CD4-positive, alpha-beta T cell treated with Interleukin-4 for 4 hours (primary cell): ENCODE results near the gene AQP11.
"Not testable (repeated sequence)": the region's sequence is repeated elsewhere in the genome, so short reads cannot be mapped to it uniquely, and the experiment has no call there.

Experiments
- DNase-seq: peaks from one replicate; pipeline ENCODE4 v3.0.0-alpha.2; 2020

The AQP11 gene, protein sequence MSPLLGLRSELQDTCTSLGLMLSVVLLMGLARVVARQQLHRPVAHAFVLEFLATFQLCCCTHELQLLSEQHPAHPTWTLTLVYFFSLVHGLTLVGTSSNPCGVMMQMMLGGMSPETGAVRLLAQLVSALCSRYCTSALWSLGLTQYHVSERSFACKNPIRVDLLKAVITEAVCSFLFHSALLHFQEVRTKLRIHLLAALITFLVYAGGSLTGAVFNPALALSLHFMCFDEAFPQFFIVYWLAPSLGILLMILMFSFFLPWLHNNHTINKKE

DNA sequence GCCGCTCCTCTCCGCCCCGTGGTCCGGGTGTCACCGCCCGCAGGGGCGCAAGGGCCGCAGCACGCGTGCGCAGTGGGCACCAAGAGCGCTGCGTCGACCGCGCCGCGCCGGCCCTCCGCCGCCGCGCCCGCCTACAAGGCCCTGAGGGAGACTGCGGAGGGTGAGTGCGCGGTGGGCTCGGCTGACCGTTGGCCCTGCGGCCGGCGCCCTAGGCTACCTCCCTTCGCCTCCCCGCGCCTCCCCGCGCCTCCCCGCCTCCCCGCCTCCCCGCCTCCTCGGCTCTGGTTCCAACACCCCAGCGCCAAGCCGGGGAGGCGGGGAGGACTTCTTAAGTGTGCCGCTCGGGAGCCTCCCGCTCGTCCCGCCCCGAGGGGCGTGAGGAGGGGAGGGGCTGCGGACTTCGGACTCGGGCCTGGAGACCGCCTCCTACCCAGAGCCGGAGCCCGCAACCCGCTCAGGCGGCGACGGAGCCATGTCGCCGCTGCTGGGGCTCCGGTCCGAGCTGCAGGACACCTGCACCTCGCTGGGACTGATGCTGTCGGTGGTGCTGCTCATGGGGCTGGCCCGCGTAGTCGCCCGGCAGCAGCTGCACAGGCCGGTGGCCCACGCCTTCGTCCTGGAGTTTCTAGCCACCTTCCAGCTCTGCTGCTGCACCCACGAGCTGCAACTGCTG is at the start of gene AQP11:
TSS of gene AQP11 (plus strand) at position 433 of the 673 bp plus-strand sequence. CDS start at position 473, 40 bp downstream.
- DNase-seq = peak; percentile 33

DNA sequence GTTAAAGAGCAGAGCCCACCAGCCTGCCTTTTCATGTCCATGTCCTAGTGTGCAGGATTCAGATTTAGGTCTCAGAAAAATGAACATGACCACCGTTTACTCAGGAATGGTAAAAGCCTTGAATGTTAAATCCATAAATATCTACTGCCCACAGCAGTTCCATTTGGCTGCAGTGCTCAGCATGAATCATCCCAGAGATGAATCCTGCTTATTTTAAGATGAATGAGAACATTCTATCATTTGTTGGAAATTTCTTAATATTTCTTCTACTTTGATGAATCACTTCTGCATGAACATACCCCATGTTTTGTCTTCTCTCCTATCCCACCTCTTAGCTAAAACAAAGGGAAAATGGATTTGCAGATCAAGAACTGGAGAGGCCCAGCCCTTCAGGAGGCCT is 47.5 kb upstream of the AQP11 start:
- no peak for DNase-seq

DNA sequence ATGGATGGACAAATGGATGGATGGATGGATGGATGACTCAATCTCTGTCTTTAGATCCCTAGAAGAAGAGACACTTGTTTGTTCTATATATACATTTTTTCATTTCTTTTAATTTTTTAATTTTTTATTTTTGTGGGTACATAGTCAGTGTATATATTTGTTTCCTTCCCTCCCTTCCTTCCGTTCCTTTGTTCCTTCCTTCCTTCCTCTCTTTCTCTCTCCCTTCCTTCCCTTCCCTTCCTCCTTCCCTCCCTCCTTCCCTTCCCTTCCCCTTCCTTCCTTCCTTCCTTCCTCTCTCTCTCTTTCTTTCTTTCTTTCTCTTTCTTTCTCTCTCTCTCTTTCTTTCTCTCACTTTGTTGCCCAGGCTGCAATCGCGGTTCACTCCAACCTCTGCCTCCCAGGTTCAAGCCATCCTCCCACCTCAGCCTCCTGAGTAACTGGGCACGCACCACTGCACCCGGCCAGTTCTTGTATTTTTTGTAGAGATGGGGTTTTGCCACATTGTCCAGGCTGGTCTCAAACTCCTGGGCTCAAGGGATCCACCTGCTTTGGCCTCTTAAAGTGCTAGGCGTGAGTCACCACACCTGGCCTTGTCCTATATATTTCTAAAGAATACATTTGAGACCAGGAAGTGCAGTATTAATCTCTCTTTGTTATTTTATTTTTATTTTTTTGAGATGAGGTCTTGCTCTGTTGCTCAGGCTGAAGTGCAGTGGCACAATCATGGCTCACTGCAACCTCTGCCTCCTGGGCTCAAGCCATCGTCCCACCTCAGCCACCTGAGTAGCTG is 42.5 kb upstream of the AQP11 start:
- no peak for DNase-seq

DNA sequence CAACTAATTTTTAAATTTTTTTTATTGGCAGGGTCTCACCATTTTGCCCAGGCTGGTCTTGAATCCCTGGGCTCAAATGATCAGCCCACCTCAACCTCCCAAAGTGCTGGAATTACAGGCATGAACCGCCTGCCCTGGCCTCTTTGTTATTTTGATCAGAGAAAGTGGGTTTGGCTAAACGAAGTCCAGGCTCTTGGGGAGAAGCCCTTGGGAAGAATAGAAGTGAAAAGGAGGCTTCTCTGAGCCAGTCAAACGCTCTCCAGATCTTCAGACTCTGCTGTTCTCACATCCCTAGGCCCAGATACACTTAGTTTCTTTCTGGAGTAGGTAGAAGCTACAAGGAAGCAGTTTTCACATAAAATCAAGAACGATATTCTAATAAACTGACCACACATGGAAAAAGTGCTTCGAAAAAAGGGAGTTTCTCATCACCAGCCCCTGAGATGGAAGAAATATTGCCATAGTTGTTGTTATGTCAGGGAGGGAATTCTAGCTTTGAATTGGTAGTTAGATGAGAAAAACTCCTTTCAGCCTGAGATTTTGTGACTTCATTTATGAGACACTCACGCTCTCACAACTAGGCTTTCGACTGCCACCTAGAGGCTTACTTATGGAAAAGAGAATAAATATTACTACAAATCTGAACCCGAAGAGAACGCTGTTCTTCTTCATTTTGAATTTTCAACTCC is 41.7 kb upstream of the AQP11 start:
- DNase-seq = peak; percentile 49

DNA sequence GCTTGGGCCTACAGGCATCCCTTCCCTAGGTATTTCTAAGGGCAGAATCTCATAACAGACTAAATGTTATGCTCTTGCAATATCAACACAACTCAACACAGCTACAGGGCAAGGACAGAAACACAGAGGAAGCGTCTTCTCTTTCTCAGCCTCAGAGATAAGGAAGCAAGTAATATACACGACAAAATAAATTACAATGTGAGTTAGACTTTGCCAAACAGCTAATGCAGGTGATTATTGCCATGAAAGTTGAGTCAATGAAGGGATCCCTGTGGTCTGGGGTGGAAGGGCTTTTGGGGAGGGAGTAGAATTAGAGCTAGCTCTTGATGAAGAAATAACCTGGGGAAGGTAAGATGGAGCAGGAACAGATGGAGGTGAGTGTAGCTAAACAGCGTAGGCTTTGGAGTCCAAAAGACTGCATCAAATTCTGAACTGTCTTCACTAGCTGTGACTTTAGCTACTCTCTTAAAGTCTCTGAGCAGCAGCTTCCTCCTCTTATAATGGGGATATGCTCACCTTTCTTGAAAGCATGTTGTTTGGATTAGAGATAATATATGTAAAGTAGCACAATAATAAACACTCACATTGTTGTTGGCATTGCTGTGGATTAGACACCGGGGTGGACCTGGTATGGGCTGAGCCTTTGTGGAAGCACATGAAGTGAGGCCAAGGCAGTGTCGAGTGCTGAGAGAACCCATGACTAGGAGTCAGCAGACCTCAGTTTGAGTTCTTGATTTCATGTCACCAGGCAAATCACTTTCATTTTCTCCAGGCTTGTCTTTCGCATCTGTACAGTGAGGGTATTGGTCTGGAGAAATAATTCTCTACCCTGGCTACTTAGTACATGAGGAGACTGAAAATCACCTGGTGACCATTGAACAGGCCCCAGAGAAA is 41.0 kb upstream of the AQP11 start:
- no peak for DNase-seq

DNA sequence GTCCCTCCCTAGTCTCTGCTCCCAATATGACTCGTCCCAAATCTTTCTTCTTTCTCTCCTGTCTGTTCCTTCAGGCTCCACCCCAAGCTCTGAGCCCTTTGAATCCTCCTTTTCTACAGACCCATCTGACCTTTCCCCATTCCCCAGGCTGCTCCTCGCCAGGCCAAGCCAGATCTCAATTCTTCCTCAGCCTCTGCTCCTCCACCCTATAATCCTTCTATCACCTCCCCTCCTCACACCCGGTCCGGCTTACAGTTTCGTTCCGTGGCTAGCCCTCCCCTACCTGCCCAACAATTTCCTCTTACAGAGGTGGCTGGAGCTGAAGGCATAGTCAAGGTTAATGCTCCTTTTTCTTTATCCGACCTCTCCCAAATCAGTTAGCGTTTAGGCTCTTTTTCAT is 38.3 kb upstream of the AQP11 start:
- not testable (repeated sequence) for DNase-seq

DNA sequence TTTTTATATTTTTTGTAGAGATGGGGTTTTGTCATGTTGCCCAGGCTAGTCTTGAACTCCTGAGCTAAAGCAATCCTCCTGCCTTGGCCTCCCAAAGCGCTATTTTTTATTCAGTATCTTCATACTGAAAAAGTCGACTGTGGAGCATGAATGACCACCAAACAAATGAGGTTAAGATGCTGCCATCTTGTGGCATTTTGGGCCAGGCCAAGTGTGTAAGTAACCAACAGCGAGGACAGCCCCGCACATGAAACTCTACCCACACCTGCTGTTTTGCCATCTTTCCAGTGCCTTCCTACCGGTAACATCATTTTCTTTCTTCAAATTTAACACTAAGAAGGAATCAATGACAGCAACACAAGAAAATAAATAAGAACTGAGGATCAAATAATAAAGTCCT is 32.2 kb upstream of the AQP11 start:
- no peak for DNase-seq

DNA sequence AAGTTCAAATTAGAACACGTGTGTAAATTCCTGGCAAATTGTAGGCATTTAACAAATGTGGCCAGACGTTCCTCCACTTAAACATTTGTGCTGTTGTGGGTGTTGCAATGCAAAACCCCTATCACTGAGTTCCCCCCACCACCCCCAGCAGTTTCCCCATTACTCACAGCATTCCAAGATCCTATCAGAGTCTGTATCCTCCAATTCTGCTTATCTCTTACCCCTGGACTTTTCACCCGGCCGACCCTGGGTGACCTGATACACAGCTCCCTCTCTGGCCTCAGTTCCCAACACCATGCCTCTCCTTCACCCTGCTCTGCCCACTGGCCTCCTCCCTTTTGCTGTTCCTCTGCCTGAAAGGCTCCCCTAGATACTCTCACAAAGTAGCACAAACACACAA is 31.4 kb upstream of the AQP11 start:
- no peak for DNase-seq

DNA sequence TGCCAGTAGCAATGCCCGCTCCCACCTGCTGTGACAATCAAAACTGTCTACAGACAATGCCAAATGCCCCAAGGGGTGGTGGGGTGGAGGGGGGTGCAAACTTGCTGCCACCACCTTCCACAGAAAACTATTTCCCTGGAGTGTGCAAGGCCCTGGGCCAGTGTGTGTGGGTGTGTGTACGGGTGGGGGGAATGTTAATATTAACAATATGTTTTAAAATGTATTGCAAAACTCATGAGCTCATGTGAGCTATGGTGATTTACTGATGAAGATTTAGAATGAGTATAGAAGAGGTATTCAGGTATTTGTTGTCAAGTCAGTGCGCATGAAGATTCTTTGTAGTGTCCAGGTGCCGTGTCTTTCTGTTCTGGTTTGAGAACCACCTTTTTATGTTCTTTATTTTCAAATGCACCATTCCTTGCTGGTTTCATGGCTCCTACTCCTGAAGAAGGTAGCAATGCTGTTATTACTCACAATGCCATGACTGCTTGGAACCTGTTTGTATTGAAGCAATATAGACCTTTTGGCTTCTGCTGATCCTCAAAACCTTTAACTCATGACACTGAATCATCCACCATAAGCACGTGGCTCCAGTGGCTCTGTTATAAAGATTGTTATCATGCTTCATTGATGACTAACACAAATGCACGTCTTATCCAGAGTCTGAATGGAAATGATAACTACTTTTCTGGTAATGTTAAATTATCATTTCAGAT is 29.9 kb upstream of the AQP11 start:
- DNase-seq = no peak

DNA sequence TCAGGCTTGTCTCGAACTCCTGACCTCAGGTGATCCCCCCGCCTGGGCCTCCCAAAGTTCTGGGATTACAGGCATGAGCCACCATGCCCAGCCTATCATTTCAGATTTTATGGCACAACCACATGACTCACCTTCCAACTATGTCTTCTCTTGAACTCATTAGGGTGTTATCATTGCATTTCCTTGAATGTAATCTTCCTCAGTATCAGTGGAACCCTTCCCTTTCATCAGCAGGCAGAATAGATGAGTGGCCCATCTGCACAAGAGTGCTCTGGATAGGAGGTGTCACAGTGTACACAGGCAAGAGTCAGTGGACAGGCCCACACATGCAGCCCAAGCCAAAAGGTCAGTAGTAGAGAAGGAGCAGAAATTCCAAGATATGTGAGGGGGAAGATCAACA is 29.1 kb upstream of the AQP11 start:
- DNase-seq = no peak

DNA sequence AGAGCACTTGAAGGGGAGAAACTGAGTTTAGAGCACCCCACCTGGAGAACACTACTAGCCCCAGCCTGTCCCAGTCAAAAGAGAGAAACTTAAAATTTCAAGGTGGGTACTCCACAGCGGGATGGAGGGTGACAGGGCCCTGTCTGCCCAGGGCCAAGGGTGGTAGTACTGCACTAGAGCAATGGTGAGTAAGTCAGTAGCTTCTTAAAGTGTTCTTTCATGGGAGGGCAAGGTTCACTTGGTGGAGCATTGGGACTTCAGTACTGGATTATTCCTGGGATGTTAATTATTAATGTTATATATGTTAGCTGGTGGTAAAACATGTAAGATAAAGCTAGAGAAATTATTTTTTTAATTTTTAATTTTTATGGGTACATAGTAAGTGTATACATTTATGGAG is 28.5 kb upstream of the AQP11 start:
- no peak for DNase-seq

DNA sequence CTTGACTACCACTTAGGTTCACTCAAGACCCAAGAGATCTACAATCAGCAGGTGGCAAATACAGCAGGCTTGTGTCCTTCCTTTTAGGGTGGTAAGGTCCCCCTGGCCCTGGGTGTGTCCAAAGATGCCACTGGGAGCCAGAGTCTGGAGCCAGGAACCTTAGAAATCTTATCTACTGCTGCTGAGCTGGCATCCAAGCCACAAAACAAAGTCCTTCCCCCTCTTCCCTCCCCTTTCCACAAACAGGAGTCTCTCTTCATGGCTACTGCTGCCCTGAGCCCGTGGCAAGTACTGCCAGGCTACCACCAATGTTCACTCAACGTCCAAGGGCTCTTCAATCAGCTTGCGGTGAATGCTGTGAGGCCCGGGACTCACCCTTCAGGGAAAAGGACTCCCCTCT is 21.4 kb upstream of the AQP11 start:
- no peak for DNase-seq

DNA sequence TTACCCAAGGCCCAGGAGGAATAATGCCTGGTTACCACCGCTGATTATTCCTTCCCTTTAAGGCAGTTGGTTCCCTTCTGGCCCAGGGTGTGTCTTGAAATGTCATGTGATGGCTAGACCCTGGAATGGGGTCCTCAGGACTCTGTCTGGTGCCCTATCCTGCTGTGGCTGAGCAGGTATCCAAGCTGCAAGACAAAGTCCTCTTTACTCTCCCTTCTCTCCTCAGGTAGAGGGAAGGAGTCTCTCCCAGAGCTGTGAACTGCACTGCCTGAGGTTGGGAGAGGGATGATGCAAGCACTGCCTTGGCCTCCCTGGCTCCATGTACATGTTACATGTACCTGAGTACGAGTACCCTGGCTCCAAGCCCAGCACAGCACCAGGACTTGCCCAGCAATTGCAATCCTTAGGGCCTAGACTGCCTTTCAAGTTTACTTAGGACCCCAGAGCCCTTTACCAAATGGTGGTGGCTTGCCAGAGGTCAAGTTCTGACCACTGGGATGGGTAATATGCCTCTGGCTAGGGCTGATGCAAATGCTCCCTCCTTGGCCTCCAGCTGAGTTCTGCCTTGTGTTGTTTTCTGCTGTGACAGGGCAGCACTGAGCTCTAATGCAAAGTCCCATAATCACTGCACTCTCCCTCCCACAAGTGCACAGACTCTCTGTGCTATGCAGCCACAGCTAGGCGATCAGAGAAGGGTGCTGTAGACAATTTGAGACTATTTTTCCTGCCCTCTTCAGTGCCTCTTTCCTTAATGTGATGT is 20.7 kb upstream of the AQP11 start:
- DNase-seq = no peak

DNA sequence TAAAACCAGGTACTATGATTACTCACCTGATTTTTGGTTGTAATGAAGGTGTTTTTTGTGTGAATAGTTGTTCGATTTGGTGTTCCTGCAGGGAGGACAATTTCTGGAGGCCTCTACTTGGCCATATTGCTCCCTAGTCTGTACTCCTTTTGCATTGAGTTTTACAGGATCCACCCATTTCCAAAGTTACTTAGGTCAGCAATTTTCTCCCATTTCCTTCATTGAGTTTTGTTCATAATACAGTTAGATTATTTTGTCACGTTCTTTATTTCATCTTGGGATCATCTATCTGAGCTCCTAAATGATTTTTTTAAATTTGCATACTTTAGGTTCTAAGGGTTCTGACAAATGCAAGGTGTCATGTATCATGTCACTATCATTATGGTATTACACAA is 20.1 kb upstream of the AQP11 start:
- no peak for DNase-seq

DNA sequence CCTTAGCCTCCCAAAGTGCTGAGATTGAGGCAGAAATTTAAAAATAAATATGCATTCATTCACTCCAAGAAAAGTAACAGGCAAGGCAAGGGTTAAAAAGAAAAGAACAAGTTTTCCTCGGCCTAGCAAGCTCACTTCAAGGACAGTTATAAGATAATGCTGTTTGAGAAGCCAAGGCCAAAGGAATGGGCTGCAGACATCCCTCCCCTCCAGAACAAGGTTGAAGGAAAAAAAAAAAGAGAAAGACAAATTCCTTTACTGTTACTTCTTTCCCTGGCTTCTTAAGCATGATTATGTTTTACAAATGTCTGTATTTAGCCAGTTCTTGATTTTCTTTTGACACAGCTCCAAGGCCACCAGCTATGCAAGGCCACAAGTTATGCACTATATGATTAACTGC is 18.9 kb upstream of the AQP11 start:
- not testable (repeated sequence) for DNase-seq

DNA sequence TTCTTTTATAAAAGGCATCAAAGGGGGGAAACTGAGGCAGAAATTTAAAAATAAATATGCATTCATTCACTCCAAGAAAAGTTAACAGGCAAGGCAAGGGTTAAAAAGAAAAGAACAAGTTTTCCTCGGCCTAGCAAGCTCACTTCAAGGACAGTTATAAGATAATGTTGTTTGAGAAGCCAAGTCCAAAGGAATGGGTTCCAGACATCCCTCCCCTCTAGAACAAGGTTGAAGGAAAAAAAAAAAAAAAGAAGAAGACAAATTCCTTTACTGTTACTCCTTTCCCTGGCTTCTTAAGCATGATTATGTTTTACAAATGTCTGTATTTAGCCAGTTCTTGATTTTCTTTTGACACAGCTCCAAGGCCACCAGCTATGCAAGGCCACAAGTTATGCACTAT is 14.3 kb upstream of the AQP11 start:
- not testable (repeated sequence) for DNase-seq

DNA sequence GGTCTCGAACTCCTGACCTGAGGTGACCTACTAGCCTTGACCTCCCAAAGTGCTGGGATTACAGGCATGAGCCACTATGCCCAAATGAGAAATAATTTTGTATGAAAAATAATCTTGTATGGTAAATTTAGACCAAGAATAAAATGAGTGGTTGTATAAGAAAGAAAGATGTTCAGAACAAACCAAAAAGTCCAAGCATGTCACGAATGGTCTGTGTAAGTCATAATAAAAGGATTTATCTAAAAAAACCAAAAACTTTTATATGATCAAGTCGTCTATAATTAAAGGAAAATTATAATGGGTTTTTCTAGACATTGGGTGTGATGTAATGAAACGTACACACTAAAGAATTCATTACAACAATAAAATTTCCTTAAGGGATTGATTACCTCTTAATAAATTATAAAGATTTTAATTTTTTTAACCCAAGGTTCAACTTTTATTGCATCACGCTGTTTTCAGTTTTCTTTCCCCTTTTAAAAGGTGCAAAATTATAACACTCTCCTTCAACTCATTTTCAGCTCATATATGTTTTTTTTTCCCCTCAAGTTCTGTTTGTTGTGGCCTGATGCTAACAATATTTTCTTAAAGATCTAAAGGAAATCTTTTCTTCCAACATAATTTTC is 8.9 kb upstream of the AQP11 start:
- DNase-seq = no peak

DNA sequence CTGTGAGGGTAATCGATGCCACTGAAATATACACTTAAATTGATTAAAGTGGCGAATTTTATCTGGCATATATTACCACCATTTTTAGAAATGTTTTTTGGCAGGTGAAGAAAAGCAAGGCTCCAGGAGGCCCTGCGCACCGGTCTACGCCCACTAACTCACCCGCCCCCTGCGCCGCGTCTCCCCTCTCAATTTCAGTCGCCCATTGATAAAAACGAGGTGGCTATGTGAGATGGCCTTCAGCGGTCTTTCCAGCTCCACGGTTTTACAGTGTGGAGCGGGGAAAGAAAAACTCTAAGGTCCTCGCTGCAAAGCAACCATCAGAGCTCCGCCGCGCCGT is 602 bp upstream of the AQP11 start:
- DNase-seq = no peak

DNA sequence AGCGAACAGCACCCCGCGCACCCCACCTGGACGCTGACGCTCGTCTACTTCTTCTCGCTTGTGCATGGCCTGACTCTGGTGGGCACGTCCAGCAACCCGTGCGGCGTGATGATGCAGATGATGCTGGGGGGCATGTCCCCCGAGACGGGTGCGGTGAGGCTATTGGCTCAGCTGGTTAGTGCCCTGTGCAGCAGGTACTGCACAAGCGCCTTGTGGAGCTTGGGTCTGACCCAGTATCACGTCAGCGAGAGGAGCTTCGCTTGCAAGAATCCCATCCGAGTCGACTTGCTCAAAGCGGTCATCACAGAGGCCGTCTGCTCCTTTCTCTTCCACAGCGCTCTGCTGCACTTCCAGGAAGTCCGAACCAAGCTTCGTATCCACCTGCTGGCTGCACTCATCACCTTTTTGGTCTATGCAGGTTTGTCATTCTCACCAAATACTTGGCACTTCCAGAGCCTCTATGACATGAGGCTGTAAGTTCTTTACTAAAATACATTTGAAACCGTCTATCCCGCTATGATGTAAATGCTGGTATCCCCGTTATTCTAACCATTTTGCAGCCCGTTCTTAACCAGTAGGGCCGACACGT is 535 bp downstream of the AQP11 start:
- DNase-seq = no peak

DNA sequence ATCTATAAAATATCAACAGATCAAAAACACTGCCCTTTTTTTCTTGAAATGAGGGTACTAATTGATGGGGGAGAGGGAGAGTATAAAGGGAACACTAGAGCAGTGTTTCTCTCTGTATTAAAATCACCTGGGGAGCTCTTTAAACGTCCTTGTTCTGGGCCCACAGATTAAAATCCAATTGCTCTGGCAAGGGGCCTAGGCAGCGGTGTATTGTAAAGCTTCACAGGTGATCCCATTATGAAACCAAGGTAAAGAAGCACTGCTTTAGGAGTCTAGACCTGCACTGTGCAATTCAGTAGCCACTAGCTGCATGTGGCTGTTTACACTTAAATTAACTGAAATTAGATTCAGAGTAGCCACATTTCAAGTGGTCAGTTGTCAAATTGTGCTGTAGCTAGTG is 3.0 kb downstream of the AQP11 start:
- no peak for DNase-seq
